T-cell (primary cell): ENCODE measurements around the gene DHX9. TPM values are rescaled to one million over a fixed set of nuclear protein-coding genes. Genes with fewer than 3 reads are reported as not detected.

Experiments
- ATAC-seq, 4 experiments: fragments of 200-7000 bp in 3 of 4; fragments of 150-1000 bp in 1 of 4; cut with Tn5 transposase; replicated peaks in 1 of 4; 1 replicate in 3 of 4; 2 replicates in 1 of 4; pipeline ENCODE4 v1.10.0; 2021; ENCODE audit warnings: moderate library complexity in 3 of 4, mild to moderate bottlenecking in 2 of 4, moderate number of reproducible peaks in 1 of 4
- CTCF ChIA-PET, 2 donors: fragments of 300-600 bp; sonication (Branson Sonifier 250); formaldehyde crosslinking; loops; one replicate each; lab custom pipeline; 2022; ENCODE audit warnings: antibody characterized with exemption in 2 of 2; lab: Charles Lee
- POLR2A ChIA-PET, 2 donors: fragments of 300-600 bp; sonication (Branson Sonifier 250); formaldehyde crosslinking; loops; one replicate each; lab custom pipeline; 2022; ENCODE audit warnings: antibody characterized with exemption in 2 of 2; lab: Charles Lee
- DNase-seq, 35 experiments: peaks; one replicate each; pipeline versions ENCODE4 v3.0.0 to v3.0.0-alpha.2; 2013 to 2023
- H3K27ac ChIP-seq: one replicate; pipeline ENCODE4 v1.5.1; 2013; ENCODE audit warnings: low read length
- H3K27me3 ChIP-seq, 2 experiments: replicated peaks in 1 of 2; 1 replicate in 1 of 2; 2 replicates in 1 of 2; pipeline versions ENCODE4 v1.6.1 to v1.7.0; 2013; ENCODE audit warnings: low read length in 1 of 2, mixed read lengths in 1 of 2; ENCODE audit not compliant: control insufficient read depth in 2 of 2, insufficient read depth in 2 of 2; ENCODE audit errors: extremely low read depth in 1 of 2
- H3K36me3 ChIP-seq, 2 donors: 1 replicate in 1 of 2; 2 replicates in 1 of 2; pipeline versions ENCODE4 v1.6.1 to v1.7.0; 2013; ENCODE audit warnings: low read length in 1 of 2; ENCODE audit not compliant: control insufficient read depth in 2 of 2, insufficient read depth in 1 of 2; ENCODE audit errors: extremely low read depth in 1 of 2
- H3K4me1 ChIP-seq, 2 experiments: 1 replicate in 1 of 2; 2 replicates in 1 of 2; pipeline versions ENCODE4 v1.6.1 to v1.7.0; 2013; ENCODE audit warnings: low read length in 2 of 2, mixed read lengths in 1 of 2; ENCODE audit not compliant: insufficient read depth in 2 of 2, control insufficient read depth in 1 of 2; ENCODE audit errors: extremely low read depth in 1 of 2
- H3K4me3 ChIP-seq, 2 donors: 1 replicate in 1 of 2; 2 replicates in 1 of 2; pipeline versions ENCODE4 v1.5.1 to v1.7.0; 2013; ENCODE audit warnings: mild to moderate bottlenecking in 2 of 2, low read length in 1 of 2, moderate library complexity in 1 of 2; ENCODE audit not compliant: control insufficient read depth in 1 of 2; ENCODE audit errors: extremely low read depth in 1 of 2
- H3K9me3 ChIP-seq: 2 replicates; pipeline ENCODE4 v1.7.0; 2013
- H3K27ac Mint-ChIP-seq, 2 donors: one replicate each; pipeline ENCODE4 v1.8.0; 2020 to 2021; ENCODE audit warnings: mild to moderate bottlenecking in 2 of 2, mixed read lengths in 2 of 2
- H3K27me3 Mint-ChIP-seq, 2 donors: one replicate each; pipeline ENCODE4 v1.8.0; 2021 to 2022; ENCODE audit warnings: mixed read lengths in 2 of 2
- H3K36me3 Mint-ChIP-seq: one replicate; pipeline ENCODE4 v1.8.0; 2021; ENCODE audit warnings: mixed read lengths
- H3K4me1 Mint-ChIP-seq, 3 donors: one replicate each; pipeline ENCODE4 v1.8.0; 2020 to 2022; ENCODE audit warnings: mixed read lengths in 3 of 3, mild to moderate bottlenecking in 1 of 3
- H3K4me3 Mint-ChIP-seq, 3 donors: one replicate each; pipeline ENCODE4 v1.8.0; 2020 to 2022; ENCODE audit warnings: mild to moderate bottlenecking in 3 of 3, mixed read lengths in 3 of 3, moderate library complexity in 3 of 3
- H3K9me3 Mint-ChIP-seq, 3 donors: one replicate each; pipeline ENCODE4 v1.8.0; 2020 to 2022; ENCODE audit warnings: mixed read lengths in 3 of 3
- WGBS: methylation state at CpG from one replicate; pipeline ENCODE4 v1.1.5; 2013; ENCODE audit warnings: missing lambda C conversion rate; ENCODE audit not compliant: insufficient coverage; 5-methylcytosine and 5-hydroxymethylcytosine counted together
- total RNA-seq, 35 experiments: library from RNA in 6 of 35; stranded (reverse) in 6 of 35; fragments of 120-200 nt in 1 of 35; gene quantifications; one replicate each; pipeline versions ENCODE4 v1.2.1 to v1.2.4 and lab custom pipeline; 2013 to 2026

DHX9 gene
- total RNA-seq, 5 donors from 2014 or later (not counting 1 experiment from before 2014, with no cell fraction given) = 180 to 264 (median 193) TPM

DNA sequence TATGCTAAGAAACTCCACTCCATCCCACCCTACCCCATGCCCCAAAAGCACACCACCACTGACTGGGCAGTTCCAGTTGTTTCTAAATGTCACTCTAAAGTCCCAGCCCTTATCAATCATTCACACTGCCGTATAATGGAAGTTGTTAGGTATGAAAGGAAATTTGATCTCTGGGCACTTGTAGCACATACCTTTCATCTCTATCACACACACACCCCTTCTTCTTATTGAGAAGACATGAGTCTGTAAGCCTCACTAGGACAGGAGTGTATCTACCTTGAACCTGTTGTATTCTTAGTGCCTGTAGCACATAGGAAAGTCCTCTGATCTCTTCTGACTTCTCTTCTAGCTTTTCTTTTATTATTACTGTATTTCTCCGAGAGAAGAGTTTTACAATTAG, 22.3 kb upstream of the DHX9 start:
- H3K4me3 ChIP-seq = no peak overlapping the region
- H3K4me1 ChIP-seq = no peaks in the 10 kb centered on the region
- H3K9me3 ChIP-seq = no peaks in the 10 kb centered on the region
- DNase-seq (no peak), ATAC-seq (no peak)
- POLR2A ChIA-PET = no interaction called here
- H3K9me3 Mint-ChIP-seq = no peaks in the 10 kb centered on the region
- peaks cover 66% of the 10 kb centered on the region for H3K36me3 Mint-ChIP-seq
- no peaks in the 10 kb centered on the region for H3K27me3 Mint-ChIP-seq
- no peak overlapping the region for H3K4me3 Mint-ChIP-seq
- H3K27me3 ChIP-seq = no peaks in the 10 kb centered on the region
- CTCF ChIA-PET = no interaction called here
- H3K36me3 ChIP-seq = peaks cover 0 to 10% of the 10 kb centered on the region in 2 donors
- no peaks in the 10 kb centered on the region for H3K4me1 Mint-ChIP-seq
- H3K27ac ChIP-seq = no peak overlapping the region
- no CpG with 5 or more reads among the region's 2 CpGs for WGBS
- H3K27ac Mint-ChIP-seq = no peak overlapping the region

DNA sequence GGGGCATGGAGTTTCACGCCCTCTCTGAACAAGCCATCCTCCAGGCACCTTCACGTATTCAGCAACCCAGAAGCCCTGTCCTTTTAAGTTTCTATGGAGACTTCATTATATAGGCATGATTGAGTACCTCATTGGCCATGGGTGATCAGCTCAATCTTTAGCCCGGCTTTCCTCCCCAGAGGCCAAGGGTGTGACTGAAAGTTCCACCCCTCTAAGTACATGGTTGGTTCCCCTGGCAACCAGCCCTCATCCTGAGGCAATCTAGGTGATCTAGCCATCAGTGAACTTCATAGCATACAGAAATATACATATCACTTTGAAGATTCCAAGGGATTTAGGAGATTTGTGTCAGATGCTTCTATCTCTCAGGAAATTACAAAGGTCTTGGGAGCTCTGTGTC, 21.3 kb upstream of the DHX9 start:
- H3K27ac ChIP-seq = no peak overlapping the region
- POLR2A ChIA-PET = no interaction called here
- H3K4me3 ChIP-seq = no peak overlapping the region
- no peak overlapping the region for H3K27ac Mint-ChIP-seq
- no peaks in the 10 kb centered on the region for H3K9me3 Mint-ChIP-seq
- H3K4me3 Mint-ChIP-seq = no peak overlapping the region
- CTCF ChIA-PET = no interaction called here
- no peaks in the 10 kb centered on the region for H3K9me3 ChIP-seq
- WGBS = no CpG with 5 or more reads among the region's 3 CpGs
- no peak for DNase-seq
- no peaks in the 10 kb centered on the region for H3K4me1 Mint-ChIP-seq
- peaks cover 0 to 10% of the 10 kb centered on the region in 2 donors for H3K36me3 ChIP-seq
- ATAC-seq = no peak
- H3K36me3 Mint-ChIP-seq = peaks cover 64% of the 10 kb centered on the region
- no peaks in the 10 kb centered on the region for H3K27me3 ChIP-seq
- H3K27me3 Mint-ChIP-seq = no peaks in the 10 kb centered on the region
- no peaks in the 10 kb centered on the region for H3K4me1 ChIP-seq

DNA sequence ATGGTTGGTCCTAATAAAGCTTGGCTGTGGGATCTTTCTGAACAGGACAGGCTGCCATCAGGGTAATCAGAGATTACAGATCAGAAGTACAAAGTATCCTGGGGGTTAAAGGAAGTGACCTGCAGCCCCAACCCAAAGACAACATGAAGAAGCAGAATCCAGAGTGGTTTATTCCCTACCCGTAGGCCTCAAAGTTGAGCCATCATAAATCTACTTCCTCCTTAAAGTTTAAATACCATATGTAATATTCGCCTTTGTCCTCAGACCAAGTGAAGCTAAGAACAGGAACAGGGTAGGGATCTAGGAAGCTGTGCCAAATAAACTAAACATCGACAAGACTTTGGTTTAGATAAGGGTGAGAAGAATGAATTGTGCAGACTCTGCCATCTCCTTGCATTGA, 15.9 kb upstream of the DHX9 start:
- Histone ChIP-seq H3K4me1 (no peaks in the 10 kb centered on the region), H3K4me3 (no peak overlapping the region), H3K9me3 (no peaks in the 10 kb centered on the region), H3K27ac (no peak overlapping the region), H3K27me3 (no peaks in the 10 kb centered on the region), H3K36me3 (peaks cover 0 to 2% of the 10 kb centered on the region in 2 donors)
- H3K4me3 Mint-ChIP-seq = no peak overlapping the region
- 80% methylated on average over 1 of the region's 3 CpGs for WGBS
- POLR2A ChIA-PET = interaction anchor here in 1 of 2 donors (0.7 kb wide), 1 partner anchor 20 kb away, joined by 7 read pairs; no protein-coding TSS in a partner anchor
- H3K27ac Mint-ChIP-seq = no peak overlapping the region
- DNase-seq (no peak), ATAC-seq (no peak)
- no peaks in the 10 kb centered on the region for H3K27me3 Mint-ChIP-seq
- CTCF ChIA-PET = no interaction called here
- no peaks in the 10 kb centered on the region for H3K9me3 Mint-ChIP-seq
- peaks cover 36% of the 10 kb centered on the region for H3K36me3 Mint-ChIP-seq
- H3K4me1 Mint-ChIP-seq = no peaks in the 10 kb centered on the region

DNA sequence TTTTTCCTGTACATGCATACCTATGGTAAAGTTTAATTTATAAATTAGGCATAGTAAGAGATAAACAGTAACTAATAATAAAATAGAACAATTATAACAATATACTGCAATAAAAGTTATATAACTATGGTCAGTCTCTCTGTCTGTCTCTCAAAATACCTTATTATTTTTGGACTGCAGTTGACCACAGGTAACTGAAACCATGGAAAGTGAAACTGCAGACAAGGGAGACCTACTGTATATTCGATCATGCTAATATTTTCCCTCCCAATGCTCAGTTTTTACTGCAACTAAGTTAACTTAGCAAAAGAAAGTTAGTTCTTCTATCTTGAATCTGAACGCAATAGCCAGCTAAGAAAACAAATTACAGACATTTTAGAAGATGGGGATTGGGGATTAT, 12.3 kb upstream of the DHX9 start:
- ChIA-PET POLR2A (no interaction called here), CTCF (interaction anchor here in 1 of 2 donors (0.6 kb wide), 1 partner anchor 23 kb away, joined by 3 read pairs; no protein-coding TSS in a partner anchor)
- Histone ChIP-seq H3K36me3 (no peaks in the 10 kb centered on the region), H3K9me3 (no peaks in the 10 kb centered on the region), H3K4me3 (no peak overlapping the region), H3K27ac (no peak overlapping the region), H3K27me3 (no peaks in the 10 kb centered on the region), H3K4me1 (no peaks in the 10 kb centered on the region)
- ATAC-seq (no peak), DNase-seq (no peak)
- Mint-ChIP-seq H3K36me3 (peaks cover 26% of the 10 kb centered on the region), H3K27me3 (no peaks in the 10 kb centered on the region), H3K27ac (no peak overlapping the region), H3K9me3 (no peaks in the 10 kb centered on the region), H3K4me1 (peaks cover 0 to 4% (median 0%) of the 10 kb centered on the region in 3 donors), H3K4me3 (no peak overlapping the region)
- WGBS = no CpG with 5 or more reads among the region's 2 CpGs

DNA sequence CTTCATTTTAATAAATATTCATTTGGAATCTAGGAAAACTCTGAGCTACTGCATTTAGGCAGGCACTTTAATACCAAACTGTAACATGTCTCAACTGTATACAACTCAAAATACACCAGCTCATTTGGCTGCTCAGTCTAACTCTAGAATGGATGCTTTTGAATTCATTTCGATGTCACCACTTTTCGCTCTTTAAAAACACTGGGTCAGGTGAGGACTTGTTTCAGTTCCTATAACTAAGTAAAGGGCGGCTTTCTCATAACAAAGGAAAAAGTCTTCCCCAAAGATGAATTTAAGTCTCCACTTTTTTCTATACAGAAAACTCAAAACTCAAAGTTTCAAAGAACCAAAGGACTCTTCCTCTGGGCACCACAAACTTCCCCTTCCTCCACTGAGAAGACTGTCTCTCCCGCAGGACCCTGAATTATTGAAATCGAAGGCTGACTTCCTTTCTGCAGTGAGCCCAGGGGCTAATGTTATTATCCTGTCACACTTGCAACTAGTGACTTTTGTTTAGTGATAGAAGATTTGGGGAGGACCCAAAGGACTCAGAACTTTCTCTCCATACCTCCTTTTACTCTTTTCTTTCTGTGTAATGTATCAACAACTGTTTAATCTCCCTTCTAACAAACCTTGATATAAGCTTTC, 9.7 kb upstream of the DHX9 start:
- ChIA-PET CTCF (interaction anchor here (0.5 to 1.4 kb wide), 2 partner anchors 10 to 228 kb away, joined by 3 to 7 read pairs; no protein-coding TSS in a partner anchor), POLR2A (no interaction called here)
- H3K36me3 ChIP-seq = no peaks in the 10 kb centered on the region
- no peak overlapping the region for H3K27ac Mint-ChIP-seq
- peaks cover 21% of the 10 kb centered on the region for H3K36me3 Mint-ChIP-seq
- ATAC-seq = no peak
- no peaks in the 10 kb centered on the region for H3K9me3 ChIP-seq
- no peaks in the 10 kb centered on the region for H3K4me1 ChIP-seq
- H3K27me3 Mint-ChIP-seq = no peaks in the 10 kb centered on the region
- H3K4me3 Mint-ChIP-seq = no peak overlapping the region
- H3K4me1 Mint-ChIP-seq = peaks cover 0 to 4% (median 0%) of the 10 kb centered on the region in 3 donors
- H3K27me3 ChIP-seq = no peaks in the 10 kb centered on the region
- H3K27ac ChIP-seq = no peak overlapping the region
- no peak overlapping the region for H3K4me3 ChIP-seq
- DNase-seq = no peak
- 93% methylated on average over 3 of the region's 5 CpGs for WGBS
- no peaks in the 10 kb centered on the region for H3K9me3 Mint-ChIP-seq

DNA sequence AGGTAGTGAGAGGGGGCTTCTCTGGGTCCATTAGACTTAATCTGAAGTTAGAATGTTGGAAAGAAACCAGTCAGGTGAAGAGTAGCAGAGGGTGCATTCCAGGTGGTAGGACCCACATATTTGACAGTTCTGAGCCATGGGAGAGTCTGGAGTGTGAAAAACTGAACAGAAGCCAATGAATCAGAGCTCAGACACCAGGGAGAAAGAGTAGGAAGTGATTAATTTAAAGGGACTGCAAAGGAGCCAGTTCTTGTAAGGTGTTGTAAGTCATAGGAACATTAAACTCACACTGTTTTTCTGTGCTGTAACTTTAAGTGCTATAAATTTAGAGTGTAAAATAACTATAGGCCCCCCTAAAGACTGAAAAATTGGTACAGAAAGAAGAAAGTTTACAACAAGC, 5.9 kb upstream of the DHX9 start:
- H3K4me3 Mint-ChIP-seq = no peak overlapping the region
- no peaks in the 10 kb centered on the region for H3K27me3 Mint-ChIP-seq
- no peak overlapping the region for H3K27ac ChIP-seq
- POLR2A ChIA-PET = no interaction called here
- H3K4me1 ChIP-seq = no peaks in the 10 kb centered on the region
- no peaks in the 10 kb centered on the region for H3K9me3 ChIP-seq
- H3K4me1 Mint-ChIP-seq = peaks cover 0 to 4% (median 2%) of the 10 kb centered on the region in 3 donors
- no peaks in the 10 kb centered on the region for H3K27me3 ChIP-seq
- CTCF ChIA-PET = no interaction called here
- H3K4me3 ChIP-seq = no peak overlapping the region
- DNase-seq = no peak
- H3K36me3 ChIP-seq = no peaks in the 10 kb centered on the region
- no peaks in the 10 kb centered on the region for H3K9me3 Mint-ChIP-seq
- ATAC-seq = no peak
- H3K27ac Mint-ChIP-seq = no peak overlapping the region
- peaks cover 11% of the 10 kb centered on the region for H3K36me3 Mint-ChIP-seq
